ENCODE results near the gene ESF1. TPM values are rescaled to one million over a fixed set of nuclear protein-coding genes. Genes with fewer than 3 reads are reported as not detected.

Gene ESF1
- total and polyA plus RNA-seq, 9 of the 15 experiments (the other 6 are each of a cell fraction or from before 2014, with no cell fraction given) = 7.0 to 30.4 (median 18.6) TPM

DNA sequence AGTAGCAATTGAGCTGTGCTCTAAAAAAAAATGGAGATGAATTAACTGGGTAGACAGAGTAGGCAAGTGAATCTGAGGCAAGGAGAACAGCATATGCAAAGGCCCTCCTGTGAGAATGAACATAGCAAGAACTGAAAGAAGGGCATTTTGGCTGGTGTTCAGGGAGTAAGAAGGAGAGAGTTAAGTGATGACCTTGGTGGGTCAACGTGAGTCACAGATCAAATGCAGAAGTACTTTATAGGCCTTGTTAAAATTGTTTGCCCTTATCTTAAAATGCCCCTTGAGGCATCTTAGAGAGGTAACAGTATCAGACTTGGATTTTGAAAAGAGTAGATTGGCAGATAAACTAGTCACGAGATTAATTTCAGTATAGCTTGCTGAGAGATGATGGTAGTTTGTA is 24.7 kb upstream of the ESF1 start:
- in situ Hi-C loops (cut with MboI) = no loop called here
- 64% methylated on average over 2 of the region's 2 CpGs for WGBS (ENCODE audit: insufficient coverage, low coverage, missing lambda C conversion rate)
- no peak for TF ChIP-seq HMGN3 (IDR thresholded peaks at IDR 0.05; ENCODE audit: borderline replicate concordance, extremely low read depth, insufficient read length, low read depth, low read length)
- no peak for TF ChIP-seq ZNF830 (CRISPR knock-in tag; IDR thresholded peaks at IDR 0.05)
- no peak for TF ChIP-seq PCBP2 (IDR thresholded peaks at IDR 0.05; ENCODE audit: low read depth, low read length, poor library complexity, severe bottlenecking)
- no peak for TF ChIP-seq CREM (IDR thresholded peaks at IDR 0.05; ENCODE audit: low read depth)
- no peak for TF ChIP-seq MCM2 (IDR thresholded peaks at IDR 0.05; ENCODE audit: low read depth)
- TF ChIP-seq HIVEP1 (CRISPR knock-in tag; IDR thresholded peaks at IDR 0.05) = no peak
- TF ChIP-seq SIN3A (IDR thresholded peaks at IDR 0.05; ENCODE audit: borderline replicate concordance in 2 of 2, control insufficient read depth in 1 of 2, low read depth in 2 of 2, low read length in 2 of 2) = no peak
- no peak for TF ChIP-seq DNMT1 (IDR thresholded peaks at IDR 0.05)
- TF ChIP-seq, protein P1, sequence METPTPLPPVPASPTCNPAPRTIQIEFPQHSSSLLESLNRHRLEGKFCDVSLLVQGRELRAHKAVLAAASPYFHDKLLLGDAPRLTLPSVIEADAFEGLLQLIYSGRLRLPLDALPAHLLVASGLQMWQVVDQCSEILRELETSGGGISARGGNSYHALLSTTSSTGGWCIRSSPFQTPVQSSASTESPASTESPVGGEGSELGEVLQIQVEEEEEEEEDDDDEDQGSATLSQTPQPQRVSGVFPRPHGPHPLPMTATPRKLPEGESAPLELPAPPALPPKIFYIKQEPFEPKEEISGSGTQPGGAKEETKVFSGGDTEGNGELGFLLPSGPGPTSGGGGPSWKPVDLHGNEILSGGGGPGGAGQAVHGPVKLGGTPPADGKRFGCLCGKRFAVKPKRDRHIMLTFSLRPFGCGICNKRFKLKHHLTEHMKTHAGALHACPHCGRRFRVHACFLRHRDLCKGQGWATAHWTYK (CRISPR knock-in tag; IDR thresholded peaks at IDR 0.05) = no peak
- no peak for TF ChIP-seq PPARD (CRISPR knock-in tag; IDR thresholded peaks at IDR 0.05)
- no peak for TF ChIP-seq ZNF23 (CRISPR knock-in tag; IDR thresholded peaks at IDR 0.05)
- TF ChIP-seq SRF (CRISPR knock-in tag; IDR thresholded peaks at IDR 0.05) = no peak
- TF ChIP-seq POLR2AphosphoS2 (IDR thresholded peaks at IDR 0.05; ENCODE audit: low read length) = no peak
- no peak for TF ChIP-seq U2AF2 (optimal IDR thresholded peaks at IDR 0.05; ENCODE audit: low read depth, low read length)
- ChIA-PET POLR2A (no interaction called here), CTCF (ENCODE audit: low intra/inter-chr PET ratio) (no interaction called here)
- ATAC-seq (no peak), DNase-seq (ENCODE audit: extremely low read depth in 1 of 4, low spot score in 3 of 4) (no peak), FAIRE-seq (no peak)
- Histone ChIP-seq H3K27me3 (ENCODE audit: control insufficient read depth in 2 of 2, insufficient read depth in 2 of 2, low read length in 2 of 2) (no peaks in the 10 kb centered on the region), H3K4me3 (no peak overlapping the region), H2AFZ (ENCODE audit: low read depth, low read length) (no peak overlapping the region), H3K4me2 (ENCODE audit: insufficient read depth, low read length) (no peak overlapping the region), H3K4me1 (replicated peaks in 1 of 2; ENCODE audit: control insufficient read depth in 2 of 2, insufficient read depth in 2 of 2, low read length in 2 of 2) (no peaks in the 10 kb centered on the region), H4K20me1 (replicated peaks; ENCODE audit: control insufficient read depth, insufficient read depth, low read length) (no peaks in the 10 kb centered on the region), H3K36me3 (ENCODE audit: control insufficient read depth, insufficient read depth, low read length) (peaks cover 83% of the 10 kb centered on the region; the same call in 2 of the 3 replicates), H3K9me1 (ENCODE audit: control insufficient read depth, insufficient read depth, low read length) (no peaks in the 10 kb centered on the region), H3K9ac (ENCODE audit: insufficient read depth in 1 of 2, low read depth in 2 of 2, low read length in 2 of 2) (no peak overlapping the region), H3K27ac (ENCODE audit: extremely low read depth, low read depth, low read length) (no peak overlapping the region), H3K9me3 (replicated peaks; ENCODE audit: control insufficient read depth, insufficient read depth, low read depth, low read length) (no peaks in the 10 kb centered on the region), H3K79me2 (ENCODE audit: control insufficient read depth, insufficient read depth, low read length) (no peaks in the 10 kb centered on the region)
- BruUV-seq (replicated peaks) = no TSS peak
- intact Hi-C loops (cut with micrococcal nuclease) = no loop called here

All from K562 (cell line).